GM19452 (cell line): Measurements from ENCODE around the gene FGF22.
"Not testable (repeated sequence)": the region's sequence is repeated elsewhere in the genome, so short reads cannot be mapped to it uniquely, and the experiment has no call there.

Experiments
- ATAC-seq: cut with Tn5 transposase; IDR thresholded peaks from one replicate; pipeline ENCODE4 v1.9.1; 2021; ENCODE audit not compliant: unreplicated experiment

FGF22 gene

DNA sequence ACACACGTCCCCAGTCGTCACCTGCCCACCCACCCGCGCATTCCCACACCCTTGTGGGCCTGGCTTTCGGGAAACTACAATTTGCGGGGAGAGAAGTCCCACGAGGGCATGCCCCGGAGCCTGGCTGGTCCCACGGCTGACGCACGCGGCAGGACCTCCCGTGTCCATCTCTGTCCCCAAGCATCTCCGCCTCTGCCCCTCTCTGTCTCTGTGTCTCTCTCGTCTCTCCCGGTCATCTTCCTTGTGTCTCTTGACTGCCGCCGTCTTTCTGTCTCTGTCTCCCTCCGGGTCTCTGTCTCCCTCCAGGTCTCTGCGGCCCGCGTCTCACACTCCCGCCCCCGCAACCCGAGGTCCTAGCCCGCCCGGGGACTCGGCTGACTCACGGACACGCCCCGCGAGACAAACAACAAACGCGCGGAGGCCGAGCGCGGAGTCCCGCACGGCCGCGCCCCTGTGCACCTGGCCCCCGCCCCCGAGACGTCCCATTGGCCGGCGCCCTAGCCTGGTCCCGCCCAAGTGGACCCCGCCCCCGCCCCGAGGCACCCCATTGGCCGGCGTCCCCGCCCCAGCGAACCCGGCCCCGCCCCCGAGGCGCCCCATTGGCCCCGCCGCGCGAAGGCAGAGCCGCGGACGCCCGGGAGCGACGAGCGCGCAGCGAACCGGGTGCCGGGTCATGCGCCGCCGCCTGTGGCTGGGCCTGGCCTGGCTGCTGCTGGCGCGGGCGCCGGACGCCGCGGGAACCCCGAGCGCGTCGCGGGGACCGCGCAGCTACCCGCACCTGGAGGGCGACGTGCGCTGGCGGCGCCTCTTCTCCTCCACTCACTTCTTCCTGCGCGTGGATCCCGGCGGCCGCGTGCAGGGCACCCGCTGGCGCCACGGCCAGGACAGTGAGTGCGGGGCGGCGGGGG, at the start of gene FGF22:
TSS of gene FGF22 (plus strand) at position 627 of the 908 bp plus-strand sequence. CDS start at position 674, 47 bp downstream.
- ATAC-seq, result no peak

DNA sequence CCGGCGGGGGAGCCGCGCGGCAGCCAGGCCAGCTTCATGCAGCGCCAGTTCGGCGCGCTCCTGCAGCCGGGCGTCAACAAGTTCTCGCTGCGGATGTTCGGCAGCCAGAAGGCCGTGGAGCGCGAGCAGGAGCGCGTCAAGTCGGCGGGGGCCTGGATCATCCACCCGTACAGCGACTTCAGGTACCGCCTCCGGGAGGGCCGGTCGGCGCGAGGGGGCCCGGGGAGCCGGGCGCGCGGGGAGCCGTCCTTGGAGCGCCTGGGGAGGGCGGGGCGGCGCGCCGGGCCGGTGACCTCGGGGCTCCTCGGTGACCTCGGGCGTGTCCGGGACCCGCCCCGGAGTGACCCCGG, 49.3 kb upstream of the FGF22 start:
- no peak for ATAC-seq

DNA sequence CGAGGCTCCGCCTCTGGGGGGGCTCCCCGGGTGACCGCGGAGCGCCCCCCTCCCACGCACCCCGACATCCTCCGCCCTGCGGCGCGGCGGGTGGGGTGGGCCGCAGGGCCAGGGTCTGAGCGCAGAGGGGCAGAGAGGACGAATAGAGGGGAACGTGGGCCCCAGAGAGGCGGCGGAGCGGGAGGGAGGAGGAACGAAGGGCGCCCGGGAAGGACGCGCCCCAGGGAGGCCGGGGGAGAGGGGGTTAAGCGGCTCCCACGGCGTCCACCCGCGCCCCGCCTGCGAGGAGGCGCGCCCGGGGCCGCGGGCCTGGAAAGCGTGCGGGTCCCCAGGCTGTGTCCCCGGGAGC, 49.0 kb upstream of the FGF22 start:
- ATAC-seq, result no peak

DNA sequence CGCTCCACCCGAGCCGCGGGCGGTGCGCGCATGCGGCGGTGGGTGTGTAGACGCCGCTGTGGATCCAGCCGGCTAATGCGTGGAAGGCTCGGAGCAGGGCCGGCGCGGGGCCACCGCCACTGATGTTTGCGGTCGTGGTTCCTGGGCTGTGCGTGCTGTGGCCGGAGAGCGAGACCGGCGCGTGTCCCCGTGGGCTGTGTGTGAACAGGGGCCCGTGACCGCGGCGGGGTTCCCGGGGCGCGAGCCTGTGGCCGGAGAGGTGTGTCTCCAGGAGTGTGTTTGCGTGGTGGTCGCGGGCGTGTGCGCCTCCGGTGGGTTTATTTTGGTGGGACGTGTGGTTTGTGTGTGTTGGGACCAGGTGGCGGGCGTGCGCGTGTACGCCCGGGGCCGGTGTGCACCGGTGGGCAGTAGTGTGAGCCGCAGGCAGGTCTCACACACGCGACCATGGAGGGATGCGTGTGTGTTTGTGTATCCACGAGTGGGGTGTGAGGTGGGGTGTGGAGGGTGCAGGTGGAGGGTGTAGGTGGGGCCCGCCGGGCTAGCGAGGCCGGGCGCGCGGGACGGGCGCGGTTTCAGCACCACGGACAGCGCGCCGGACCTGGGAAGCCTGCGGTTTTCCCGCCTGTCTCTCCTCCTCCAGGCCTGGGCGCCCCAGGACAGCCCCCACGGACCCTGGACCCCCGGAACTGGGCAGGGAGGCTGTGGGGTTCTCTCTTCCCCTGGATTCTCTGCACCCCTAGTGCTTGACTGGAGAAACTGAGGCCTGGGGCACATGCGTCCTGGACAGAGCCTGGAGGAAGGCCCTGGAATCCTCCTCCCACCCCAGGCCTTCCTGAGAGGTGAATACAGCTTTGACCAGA, 48.4 kb upstream of the FGF22 start:
- no peak for ATAC-seq

DNA sequence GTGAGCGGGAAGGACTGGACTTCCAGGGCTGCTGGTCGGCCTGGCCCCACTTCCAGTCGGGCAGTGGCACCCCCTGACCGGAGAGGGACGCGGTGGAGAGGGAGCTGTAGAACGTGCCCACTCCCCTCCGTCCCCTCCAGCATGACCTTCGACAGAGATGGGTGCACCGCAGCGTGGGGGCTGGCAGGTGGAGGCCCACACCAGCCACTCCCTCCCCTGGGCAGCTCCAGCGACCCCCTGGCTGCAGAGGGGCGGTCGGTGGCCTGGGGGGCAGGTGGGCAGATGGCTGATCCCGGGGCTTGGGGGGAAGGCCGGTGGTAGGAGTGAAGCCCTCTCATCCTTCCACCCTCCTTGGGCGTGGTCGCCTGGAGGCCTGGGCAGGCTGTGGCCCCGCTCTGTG, 47.6 kb upstream of the FGF22 start:
- no peak for ATAC-seq

DNA sequence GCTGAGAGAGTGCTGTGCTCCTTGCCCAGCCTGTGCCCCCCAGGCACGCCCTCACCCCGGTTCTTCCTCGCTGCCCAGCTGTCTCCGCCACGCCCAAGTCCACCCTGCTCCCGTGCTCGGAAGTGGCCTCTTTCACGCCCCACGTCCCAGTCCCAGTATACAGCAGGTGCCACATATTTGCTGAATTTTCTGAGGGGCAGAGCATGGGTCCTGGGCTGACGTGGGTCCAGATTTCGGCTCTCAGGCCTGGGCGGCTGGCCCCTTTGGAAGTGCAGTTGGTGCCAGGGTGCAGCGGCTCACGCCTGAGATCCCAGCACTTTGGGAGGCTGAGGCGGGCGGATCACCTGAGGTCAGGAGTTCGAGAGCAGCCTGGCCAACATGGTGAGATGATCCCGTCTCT, 46.6 kb upstream of the FGF22 start:
- ATAC-seq, result no peak

DNA sequence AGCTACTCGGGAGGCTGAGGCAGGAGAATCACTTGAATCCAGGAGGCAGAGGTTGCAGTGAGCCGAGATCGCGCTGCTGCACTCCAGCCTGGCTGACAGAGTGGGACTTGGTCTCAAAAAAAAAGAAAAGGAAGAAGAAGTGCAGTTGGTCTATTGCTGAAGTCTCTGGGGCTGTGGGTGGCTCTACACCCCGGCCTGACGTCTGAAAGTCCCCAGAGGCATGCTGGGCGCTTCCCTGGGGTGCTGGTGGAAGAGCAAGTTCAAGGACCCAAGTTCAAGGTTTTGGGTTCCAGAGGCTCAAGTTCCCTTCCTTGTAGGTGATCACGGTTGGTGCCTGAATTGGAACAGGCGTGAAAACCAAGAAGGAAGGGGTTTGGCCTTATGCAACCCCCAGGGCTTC, 46.2 kb upstream of the FGF22 start:
- ATAC-seq, result no peak

DNA sequence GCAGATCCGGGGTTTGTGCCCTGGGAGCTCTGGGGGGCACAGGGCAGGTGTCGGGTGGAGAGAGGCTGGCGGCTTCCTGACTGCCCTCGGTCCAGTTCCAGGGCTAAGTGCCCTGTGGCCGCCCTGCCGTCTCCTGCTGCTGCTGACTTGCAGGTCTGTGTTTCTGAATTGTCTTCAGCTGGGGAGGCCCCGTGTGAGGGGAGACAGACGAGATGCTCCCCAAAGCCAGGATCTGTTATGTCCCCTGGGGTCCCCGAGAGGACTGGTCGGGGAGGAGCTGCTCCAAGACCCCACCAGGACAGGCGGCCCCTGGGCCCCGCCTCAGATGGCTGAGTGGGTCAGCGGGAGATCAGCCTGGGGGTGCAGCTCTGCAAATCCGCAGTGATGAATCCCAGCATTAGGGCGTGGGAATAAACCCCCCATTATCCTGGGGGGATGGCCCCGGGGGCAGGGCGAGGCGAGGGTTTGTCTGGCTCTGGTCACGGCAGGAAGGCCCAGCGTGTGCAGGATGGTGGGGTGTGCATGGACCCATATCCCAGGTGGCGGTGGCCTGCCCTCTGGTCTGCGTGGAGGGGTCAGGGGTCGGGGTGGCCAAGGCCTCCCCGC, 45.3 kb upstream of the FGF22 start:
- no peak for ATAC-seq

DNA sequence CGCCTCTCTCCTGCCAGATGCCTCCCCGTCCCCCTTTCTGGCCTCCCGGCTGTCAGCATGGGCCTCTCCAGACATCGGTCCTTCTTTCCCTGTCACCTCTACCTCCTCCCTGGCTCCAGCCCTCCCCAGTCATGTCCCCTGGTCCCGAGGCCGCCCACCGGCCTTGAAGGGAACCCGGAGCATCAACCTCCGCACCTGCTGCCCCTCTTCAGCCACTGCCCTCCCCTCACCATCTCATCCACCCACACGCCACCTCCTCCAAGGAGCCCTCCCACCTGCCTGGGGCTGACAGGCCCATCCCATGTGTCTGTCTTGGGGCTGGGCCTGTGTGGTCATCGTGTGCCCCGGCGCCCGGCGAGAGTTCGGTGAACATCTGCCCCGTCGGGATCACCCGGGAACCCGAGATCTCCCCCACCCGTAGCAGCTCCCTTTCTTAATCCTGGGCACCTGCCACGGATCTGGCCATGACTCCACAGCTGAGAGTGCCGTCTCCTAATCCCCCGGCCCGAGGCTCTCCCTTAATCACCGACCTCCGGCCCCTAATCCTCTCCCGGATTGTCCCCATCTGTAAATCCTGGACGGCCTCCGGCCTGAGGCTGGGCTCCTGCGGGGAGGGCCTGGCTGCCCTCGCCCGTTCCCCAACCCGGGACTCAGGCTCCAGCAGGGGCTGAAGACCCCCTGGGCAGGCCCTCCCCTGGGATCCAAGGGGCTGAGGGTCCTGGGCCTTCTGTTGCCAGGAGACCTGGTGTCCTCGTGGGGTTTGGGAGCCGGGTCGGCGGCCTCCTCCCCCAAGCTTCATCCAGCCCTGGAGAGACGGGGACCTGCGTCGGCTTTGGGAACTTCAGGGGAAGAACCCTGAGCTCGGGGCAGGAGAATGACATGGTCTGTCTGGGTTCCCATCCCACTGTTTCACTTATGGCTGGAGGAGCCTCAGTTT, 44.1 kb upstream of the FGF22 start:
- ATAC-seq, result no peak

DNA sequence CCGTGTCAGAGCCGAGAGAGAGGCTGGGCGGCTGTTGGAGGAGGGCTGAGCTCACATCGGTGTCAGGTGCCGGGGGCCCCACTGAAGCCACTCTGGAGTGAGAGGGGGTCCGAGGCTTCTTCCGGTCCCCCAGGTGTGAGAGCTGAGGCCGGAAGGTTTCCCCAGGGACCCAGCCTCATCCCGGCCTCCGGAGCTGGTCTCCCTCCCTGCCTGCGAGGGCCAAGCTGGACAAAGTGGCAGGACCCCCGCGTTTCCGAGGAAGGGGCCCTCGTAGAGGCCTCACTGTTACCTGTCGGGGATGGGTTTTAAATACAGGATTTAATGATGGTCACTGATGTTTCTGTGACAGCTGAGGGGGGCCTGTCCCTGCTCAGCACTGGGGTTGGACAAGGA, 43.4 kb upstream of the FGF22 start:
- ATAC-seq, result no peak

DNA sequence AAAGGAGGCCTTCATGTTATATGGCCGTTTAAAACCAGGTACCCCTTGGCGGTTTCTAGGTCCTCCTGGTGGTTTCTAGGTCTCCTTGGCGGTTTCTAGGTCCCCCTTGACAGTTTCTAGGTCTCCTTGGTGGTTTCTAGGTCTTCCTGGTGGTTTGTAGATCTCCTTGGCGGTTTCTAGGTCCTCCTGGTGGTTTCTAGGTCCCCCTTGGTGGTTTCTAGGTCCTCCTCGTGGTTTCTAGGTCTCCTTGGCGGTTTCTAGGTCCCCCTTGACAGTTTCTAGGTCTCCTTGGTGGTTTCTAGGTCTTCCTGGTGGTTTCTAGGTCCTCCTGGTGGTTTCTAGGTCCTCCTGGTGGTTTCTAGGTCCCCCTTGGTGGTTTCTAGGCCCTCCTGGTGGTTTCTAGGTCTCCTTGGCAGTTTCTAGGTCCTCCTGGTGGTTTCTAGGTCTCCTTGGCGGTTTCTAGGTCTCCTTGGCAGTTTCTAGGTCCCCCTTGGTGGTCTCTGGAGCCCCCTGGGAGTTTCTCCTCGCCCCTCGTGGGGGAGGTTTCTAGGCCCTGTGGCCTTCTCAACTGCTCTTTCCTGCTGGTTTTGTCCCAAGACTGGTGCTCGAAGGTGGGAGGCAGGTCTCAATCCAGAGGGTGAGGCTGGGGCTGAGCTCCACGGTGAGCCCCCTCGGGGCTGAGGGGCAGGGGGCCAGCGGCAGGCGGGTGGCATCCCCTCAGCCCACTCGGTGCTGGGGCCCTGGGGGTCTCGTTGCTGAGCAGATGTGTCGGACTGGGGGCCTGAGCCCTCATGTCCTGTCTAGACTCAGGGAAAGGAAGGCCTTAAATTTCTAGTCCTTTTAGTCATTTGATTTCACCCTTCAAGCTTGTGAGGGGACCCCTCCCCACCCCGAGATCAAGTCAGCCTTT, 42.0 kb upstream of the FGF22 start:
- ATAC-seq, result no peak

DNA sequence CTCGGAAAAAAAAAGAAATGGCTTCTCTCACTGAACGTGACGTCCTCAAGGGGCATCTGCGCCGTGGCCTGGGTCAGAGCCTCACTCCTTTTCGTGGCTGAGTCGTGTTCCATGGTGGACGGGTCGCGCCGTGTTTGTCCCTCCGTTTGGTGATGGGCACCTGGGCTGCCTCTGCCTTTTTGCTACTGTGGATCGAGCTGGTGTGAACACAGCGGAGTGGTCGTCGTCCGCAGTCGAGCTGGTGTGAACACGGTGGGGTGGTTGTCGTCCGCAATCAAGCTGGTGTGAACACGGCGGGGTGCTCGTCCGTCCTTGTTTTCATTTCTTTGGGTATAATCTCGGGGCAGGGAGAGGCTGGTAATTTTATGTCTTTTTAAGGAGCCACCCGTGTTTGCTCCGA, 38.4 kb upstream of the FGF22 start:
- ATAC-seq, result no peak

DNA sequence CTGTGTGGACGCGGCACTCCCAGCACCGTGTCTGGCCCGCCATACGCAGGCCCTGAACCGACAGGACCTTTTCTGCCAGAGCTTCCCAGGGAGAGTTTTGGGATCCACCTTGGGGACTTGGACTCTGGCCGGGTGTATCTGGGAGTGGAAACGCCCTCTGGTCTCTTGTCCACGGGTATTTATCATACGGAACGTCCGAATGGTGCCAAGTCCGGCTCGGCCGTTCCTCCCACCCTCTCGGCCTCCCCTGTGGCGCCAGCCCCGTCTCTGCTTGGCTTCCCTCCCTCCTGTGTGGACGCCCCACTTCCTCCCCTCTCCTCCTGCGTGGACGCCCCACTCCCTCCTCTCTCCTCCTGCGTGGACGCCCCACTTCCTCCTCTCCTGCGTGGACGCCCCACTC, 37.9 kb upstream of the FGF22 start:
- no peak for ATAC-seq

DNA sequence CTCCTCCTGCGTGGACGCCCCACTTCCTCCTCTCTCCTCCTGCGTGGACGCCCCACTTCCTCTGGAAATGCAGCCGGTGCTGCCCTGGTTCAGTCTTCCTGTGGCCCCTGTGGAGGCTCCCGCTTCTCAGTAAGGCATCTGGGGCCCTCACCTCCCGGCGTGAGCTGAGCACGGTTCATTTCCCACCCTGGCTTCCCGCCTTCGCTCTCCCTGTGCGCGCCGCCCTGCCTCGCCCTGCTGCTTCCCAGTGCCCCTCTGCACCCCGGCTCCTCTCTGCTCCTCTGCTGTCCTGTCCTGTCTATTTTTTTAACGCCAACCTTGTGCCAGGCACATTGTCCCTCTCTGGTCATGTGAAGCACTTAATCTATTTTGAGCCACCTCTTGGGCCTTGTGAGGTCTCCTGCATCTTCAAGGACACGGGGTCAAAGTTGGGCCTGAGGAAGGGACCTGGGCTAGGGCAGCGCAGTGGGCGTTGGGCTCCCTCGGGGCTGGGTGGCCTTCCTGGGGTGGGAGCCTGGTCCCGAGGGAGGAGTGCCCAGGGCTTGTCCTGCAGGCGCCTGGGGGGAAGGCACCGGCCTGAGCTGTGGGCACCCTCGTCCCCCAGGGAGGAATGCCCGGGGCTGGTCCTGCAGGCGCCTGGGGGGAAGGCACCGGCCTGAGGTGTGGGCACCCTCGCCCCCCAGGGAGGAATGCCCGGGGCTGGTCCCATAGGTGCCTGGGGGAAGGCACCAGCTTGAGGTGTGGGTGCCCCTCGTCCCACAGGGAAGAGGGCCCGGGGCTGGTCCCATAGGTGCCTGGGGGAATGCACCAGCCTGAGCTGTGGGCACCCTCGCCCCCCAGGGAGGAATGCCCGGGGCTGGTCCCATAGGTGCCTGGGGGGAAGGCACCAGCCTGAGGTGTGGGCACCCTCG, 37.0 kb upstream of the FGF22 start:
- no peak for ATAC-seq

DNA sequence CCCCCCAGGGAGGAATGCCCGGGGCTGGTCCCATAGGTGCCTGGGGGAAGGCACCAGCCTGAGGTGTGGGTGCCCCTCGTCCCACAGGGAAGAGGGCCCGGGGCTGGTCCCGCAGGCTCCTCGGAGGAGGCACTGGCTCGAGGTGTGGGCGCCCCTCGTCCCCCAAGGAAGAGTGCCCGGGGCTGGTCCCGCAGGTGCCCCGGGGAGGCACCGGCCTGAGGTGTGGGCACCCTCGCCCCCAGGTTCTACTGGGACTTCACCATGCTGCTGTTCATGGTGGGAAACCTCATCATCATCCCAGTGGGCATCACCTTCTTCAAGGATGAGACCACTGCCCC, 36.4 kb upstream of the FGF22 start:
- not testable (repeated sequence) for ATAC-seq

DNA sequence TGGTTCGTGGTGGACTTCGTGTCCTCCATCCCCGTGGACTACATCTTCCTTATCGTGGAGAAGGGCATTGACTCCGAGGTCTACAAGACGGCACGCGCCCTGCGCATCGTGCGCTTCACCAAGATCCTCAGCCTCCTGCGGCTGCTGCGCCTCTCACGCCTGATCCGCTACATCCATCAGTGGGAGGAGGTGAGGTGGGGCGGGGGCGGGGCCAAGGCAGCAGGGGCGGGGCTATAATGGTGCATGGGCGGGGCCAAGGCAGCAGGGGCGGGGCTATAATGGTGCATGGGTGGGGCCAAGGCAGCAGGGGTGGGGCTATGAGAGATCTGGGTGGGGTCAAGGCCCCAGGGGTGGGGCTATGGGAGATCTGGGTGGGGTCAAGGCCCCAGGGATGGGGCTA, 35.9 kb upstream of the FGF22 start:
- ATAC-seq, result not testable (repeated sequence)

DNA sequence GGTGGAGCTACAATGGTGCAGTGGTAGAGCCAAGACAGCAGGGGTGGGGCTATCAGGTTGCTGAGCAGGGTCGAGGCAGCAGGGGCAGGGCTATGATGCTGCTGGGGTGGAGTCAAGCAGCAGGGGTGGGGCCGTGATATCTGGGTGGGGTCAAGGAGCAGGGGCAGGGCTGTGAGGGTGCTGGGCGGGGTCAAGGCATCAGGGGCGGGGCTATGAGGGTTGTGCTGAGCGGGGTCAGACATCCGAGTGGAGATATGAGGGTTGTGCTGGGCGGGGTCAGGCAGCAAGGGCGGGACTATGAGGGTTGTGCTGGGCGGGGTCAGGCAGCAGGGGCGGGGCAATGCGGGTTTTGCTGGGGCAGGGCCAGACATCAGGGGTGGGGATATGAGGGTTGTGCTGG, 35.3 kb upstream of the FGF22 start:
- no peak for ATAC-seq

DNA sequence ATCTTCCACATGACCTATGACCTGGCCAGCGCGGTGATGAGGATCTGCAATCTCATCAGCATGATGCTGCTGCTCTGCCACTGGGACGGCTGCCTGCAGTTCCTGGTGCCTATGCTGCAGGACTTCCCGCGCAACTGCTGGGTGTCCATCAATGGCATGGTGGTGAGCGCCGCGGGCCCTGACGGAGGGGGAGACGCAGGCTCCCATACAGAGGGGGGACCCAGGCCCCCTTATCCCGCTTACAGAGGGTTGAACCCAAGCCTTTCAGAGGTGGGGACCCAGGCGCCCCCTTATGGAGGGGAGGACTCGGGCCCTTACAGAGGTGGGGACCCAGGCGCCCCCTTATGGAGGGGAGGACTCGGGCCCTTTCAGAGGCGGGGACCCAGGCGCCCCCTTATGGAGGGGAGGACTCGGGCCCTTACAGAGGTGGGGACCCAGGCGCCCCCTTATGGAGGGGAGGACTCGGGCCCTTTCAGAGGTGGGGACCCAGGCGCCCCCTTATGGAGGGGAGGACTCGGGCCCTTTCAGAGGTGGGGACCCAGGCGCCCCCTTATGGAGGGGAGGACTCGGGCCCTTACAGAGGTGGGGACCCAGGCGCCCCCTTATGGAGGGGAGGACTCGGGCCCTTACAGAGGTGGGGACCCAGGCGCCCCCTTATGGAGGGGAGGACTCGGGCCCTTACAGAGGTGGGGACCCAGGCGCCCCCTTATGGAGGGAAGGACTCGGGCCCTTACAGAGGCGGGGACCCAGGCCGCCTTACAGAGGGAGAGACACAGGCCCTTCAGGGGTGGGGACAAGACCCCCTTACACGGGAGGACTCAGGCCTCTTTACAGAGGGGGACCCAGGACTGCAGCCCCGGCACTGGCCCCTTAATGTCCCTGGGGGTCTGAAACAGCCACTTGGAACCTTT, 34.4 kb upstream of the FGF22 start:
- ATAC-seq, result not testable (repeated sequence)
